Measurements from ENCODE around the gene CALY.

Gene CALY

GRCh38 chr10:133365461-133366129 is 28.9 kb upstream of the CALY start:
- no peak for DNase-seq

GRCh38 chr10:133364645-133365431 is 28.1 kb upstream of the CALY start:
- DNase-seq, result no peak

GRCh38 chr10:133362846-133363245 is 26.1 kb upstream of the CALY start:
- no peak for DNase-seq

GRCh38 chr10:133361773-133362441 is 25.2 kb upstream of the CALY start:
- no peak for DNase-seq

- no peak for DNase-seq
Measured at GRCh38 chr10:133361227-133361626, 24.5 kb upstream of the CALY start.

GRCh38 chr10:133359972-133360610 is 23.4 kb upstream of the CALY start:
- no peak for DNase-seq

- peak in 1 of 2 donors; percentile 46 for DNase-seq
Measured at GRCh38 chr10:133359554-133359971, 22.9 kb upstream of the CALY start.

- no peak for DNase-seq
Measured at GRCh38 chr10:133358925-133359310, 22.2 kb upstream of the CALY start.

- no peak for DNase-seq
Measured at GRCh38 chr10:133358162-133358924, 21.6 kb upstream of the CALY start.

GRCh38 chr10:133357285-133358161 is 20.8 kb upstream of the CALY start, which contains the start of gene FUOM:
Gene FUOM, minus strand, starts transcription at chr10:133358019. Its CDS starts 12 bp downstream, at chr10:133358007.
- DNase-seq, result peak; percentile 78 to 83

- no peak for DNase-seq
Measured at GRCh38 chr10:133356549-133357284, 20.0 kb upstream of the CALY start.

- DNase-seq, result no peak
Measured at GRCh38 chr10:133355991-133356390, 19.3 kb upstream of the CALY start.

- no peak for DNase-seq
Measured at GRCh38 chr10:133355266-133355665, 18.6 kb upstream of the CALY start.

GRCh38 chr10:133354672-133355240 is 18.1 kb upstream of the CALY start:
- no peak for DNase-seq

- DNase-seq, result no peak
Measured at GRCh38 chr10:133353988-133354605, 17.4 kb upstream of the CALY start.

- DNase-seq, result no peak
Measured at GRCh38 chr10:133353202-133353959, 16.7 kb upstream of the CALY start.

GRCh38 chr10:133351408-133352318 is 15.0 kb upstream of the CALY start:
- no peak for DNase-seq

GRCh38 chr10:133350950-133351329 is 14.2 kb upstream of the CALY start:
- DNase-seq, result no peak

Measured in CD4-positive, alpha-beta T cell treated with Interleukin-1 beta for 1 hour (primary cell).